Neural cell (in vitro differentiated cells): Measurements from ENCODE around the gene EID1.

Source experiments
- EP300 ChIP-seq: fragments of 450-650 bp; conservative IDR thresholded peaks from 2 replicates; pipeline ENCODE4 v1.6.1; 2014; ENCODE audit warnings: antibody characterized with exemption, mild to moderate bottlenecking, moderate library complexity; ENCODE audit not compliant: poor library complexity, severe bottlenecking
- EZH2 ChIP-seq: fragments of 200-600, 300-800 bp; shearing (Covaris generic), sonication (generic); IDR thresholded peaks from 2 replicates; pipeline ENCODE4 v1.6.1; 2014; ENCODE audit warnings: antibody characterized with exemption, low read length, borderline replicate concordance, mild to moderate bottlenecking; ENCODE audit not compliant: insufficient read depth, poor library complexity, severe bottlenecking
- POLR2AphosphoS5 ChIP-seq: IDR thresholded peaks from 2 replicates; pipeline ENCODE4 v1.6.1; 2012
- RAD21 ChIP-seq: fragments of 450-650 bp; conservative IDR thresholded peaks from 2 replicates; pipeline ENCODE4 v1.6.1; 2014; ENCODE audit warnings: antibody characterized with exemption, mild to moderate bottlenecking, moderate library complexity
- TF ChIP-seq, protein P1 (sequence below): fragments of 450-650 bp; IDR thresholded peaks from 2 replicates; pipeline ENCODE4 v1.5.1; 2014; ENCODE audit warnings: antibody characterized with exemption, mild to moderate bottlenecking, moderate library complexity; ENCODE audit not compliant: poor library complexity, severe bottlenecking

DNA sequence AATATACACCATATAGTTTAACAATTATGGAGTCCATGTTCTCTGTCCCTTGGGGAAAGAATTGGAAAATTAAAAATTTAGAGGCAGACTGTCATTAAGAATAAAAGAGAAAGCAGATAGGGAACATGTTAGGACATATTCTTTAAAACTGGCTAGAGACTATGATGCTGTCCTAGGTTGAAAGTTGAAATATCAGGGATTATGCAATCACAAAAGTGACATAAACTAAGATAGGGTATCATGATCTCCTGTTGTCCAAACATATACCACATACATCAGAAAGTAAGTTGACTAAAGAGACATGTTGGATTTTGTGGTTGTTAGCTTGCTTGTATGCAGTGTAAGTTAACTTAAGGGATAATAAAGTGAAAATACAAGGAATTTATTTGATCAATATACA, 9.9 kb upstream of the EID1 start:
- TF ChIP-seq EZH2 (no peak), EP300 (no peak), POLR2AphosphoS5 (no peak), RAD21 (no peak)
- TF ChIP-seq, protein P1, sequence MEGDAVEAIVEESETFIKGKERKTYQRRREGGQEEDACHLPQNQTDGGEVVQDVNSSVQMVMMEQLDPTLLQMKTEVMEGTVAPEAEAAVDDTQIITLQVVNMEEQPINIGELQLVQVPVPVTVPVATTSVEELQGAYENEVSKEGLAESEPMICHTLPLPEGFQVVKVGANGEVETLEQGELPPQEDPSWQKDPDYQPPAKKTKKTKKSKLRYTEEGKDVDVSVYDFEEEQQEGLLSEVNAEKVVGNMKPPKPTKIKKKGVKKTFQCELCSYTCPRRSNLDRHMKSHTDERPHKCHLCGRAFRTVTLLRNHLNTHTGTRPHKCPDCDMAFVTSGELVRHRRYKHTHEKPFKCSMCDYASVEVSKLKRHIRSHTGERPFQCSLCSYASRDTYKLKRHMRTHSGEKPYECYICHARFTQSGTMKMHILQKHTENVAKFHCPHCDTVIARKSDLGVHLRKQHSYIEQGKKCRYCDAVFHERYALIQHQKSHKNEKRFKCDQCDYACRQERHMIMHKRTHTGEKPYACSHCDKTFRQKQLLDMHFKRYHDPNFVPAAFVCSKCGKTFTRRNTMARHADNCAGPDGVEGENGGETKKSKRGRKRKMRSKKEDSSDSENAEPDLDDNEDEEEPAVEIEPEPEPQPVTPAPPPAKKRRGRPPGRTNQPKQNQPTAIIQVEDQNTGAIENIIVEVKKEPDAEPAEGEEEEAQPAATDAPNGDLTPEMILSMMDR = no peak
